ENCODE data around the gene S1PR4. TPM values are rescaled to one million over a fixed set of nuclear protein-coding genes. Genes with fewer than 3 reads are reported as not detected.
A peak's percentile ranks its signal among the peaks of the same experiment; 100 is the strongest.

The S1PR4 gene
- total RNA-seq, 1 donor from 2014 or later, result not detected

DNA sequence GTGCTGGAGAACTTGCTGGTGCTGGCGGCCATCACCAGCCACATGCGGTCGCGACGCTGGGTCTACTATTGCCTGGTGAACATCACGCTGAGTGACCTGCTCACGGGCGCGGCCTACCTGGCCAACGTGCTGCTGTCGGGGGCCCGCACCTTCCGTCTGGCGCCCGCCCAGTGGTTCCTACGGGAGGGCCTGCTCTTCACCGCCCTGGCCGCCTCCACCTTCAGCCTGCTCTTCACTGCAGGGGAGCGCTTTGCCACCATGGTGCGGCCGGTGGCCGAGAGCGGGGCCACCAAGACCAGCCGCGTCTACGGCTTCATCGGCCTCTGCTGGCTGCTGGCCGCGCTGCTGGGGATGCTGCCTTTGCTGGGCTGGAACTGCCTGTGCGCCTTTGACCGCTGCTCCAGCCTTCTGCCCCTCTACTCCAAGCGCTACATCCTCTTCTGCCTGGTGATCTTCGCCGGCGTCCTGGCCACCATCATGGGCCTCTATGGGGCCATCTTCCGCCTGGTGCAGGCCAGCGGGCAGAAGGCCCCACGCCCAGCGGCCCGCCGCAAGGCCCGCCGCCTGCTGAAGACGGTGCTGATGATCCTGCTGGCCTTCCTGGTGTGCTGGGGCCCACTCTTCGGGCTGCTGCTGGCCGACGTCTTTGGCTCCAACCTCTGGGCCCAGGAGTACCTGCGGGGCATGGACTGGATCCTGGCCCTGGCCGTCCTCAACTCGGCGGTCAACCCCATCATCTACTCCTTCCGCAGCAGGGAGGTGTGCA lies 587 bp downstream of the S1PR4 start:
- H3K4me3 Mint-ChIP-seq, result no peak overlapping the region
- DNase-seq (ENCODE audit: extremely low spot score, unreplicated experiment), result no peak
- H3K27me3 Mint-ChIP-seq, result no peaks in the 10 kb centered on the region
- TF ChIP-seq, protein P1, sequence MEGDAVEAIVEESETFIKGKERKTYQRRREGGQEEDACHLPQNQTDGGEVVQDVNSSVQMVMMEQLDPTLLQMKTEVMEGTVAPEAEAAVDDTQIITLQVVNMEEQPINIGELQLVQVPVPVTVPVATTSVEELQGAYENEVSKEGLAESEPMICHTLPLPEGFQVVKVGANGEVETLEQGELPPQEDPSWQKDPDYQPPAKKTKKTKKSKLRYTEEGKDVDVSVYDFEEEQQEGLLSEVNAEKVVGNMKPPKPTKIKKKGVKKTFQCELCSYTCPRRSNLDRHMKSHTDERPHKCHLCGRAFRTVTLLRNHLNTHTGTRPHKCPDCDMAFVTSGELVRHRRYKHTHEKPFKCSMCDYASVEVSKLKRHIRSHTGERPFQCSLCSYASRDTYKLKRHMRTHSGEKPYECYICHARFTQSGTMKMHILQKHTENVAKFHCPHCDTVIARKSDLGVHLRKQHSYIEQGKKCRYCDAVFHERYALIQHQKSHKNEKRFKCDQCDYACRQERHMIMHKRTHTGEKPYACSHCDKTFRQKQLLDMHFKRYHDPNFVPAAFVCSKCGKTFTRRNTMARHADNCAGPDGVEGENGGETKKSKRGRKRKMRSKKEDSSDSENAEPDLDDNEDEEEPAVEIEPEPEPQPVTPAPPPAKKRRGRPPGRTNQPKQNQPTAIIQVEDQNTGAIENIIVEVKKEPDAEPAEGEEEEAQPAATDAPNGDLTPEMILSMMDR (conservative IDR thresholded peaks at IDR 0.05), result no peak
- H3K9me3 Mint-ChIP-seq, result no peaks in the 10 kb centered on the region
- no peak overlapping the region for H3K27ac Mint-ChIP-seq
- no peaks in the 10 kb centered on the region for H3K36me3 Mint-ChIP-seq
- no peaks in the 10 kb centered on the region for H3K4me1 Mint-ChIP-seq (ENCODE audit: unreplicated experiment)

DNA sequence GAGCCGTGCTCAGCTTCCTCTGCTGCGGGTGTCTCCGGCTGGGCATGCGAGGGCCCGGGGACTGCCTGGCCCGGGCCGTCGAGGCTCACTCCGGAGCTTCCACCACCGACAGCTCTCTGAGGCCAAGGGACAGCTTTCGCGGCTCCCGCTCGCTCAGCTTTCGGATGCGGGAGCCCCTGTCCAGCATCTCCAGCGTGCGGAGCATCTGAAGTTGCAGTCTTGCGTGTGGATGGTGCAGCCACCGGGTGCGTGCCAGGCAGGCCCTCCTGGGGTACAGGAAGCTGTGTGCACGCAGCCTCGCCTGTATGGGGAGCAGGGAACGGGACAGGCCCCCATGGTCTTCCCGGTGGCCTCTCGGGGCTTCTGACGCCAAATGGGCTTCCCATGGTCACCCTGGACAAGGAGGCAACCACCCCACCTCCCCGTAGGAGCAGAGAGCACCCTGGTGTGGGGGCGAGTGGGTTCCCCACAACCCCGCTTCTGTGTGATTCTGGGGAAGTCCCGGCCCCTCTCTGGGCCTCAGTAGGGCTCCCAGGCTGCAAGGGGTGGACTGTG lies 1.2 kb downstream of the S1PR4 start:
- Mint-ChIP-seq H3K9me3 (no peaks in the 10 kb centered on the region), H3K4me1 (ENCODE audit: unreplicated experiment) (no peaks in the 10 kb centered on the region), H3K4me3 (no peak overlapping the region), H3K36me3 (no peaks in the 10 kb centered on the region), H3K27ac (no peak overlapping the region), H3K27me3 (no peaks in the 10 kb centered on the region)
- DNase-seq (ENCODE audit: extremely low spot score, unreplicated experiment), result peak; percentile 69
- TF ChIP-seq, protein P1 (conservative IDR thresholded peaks at IDR 0.05), result no peak

DNA sequence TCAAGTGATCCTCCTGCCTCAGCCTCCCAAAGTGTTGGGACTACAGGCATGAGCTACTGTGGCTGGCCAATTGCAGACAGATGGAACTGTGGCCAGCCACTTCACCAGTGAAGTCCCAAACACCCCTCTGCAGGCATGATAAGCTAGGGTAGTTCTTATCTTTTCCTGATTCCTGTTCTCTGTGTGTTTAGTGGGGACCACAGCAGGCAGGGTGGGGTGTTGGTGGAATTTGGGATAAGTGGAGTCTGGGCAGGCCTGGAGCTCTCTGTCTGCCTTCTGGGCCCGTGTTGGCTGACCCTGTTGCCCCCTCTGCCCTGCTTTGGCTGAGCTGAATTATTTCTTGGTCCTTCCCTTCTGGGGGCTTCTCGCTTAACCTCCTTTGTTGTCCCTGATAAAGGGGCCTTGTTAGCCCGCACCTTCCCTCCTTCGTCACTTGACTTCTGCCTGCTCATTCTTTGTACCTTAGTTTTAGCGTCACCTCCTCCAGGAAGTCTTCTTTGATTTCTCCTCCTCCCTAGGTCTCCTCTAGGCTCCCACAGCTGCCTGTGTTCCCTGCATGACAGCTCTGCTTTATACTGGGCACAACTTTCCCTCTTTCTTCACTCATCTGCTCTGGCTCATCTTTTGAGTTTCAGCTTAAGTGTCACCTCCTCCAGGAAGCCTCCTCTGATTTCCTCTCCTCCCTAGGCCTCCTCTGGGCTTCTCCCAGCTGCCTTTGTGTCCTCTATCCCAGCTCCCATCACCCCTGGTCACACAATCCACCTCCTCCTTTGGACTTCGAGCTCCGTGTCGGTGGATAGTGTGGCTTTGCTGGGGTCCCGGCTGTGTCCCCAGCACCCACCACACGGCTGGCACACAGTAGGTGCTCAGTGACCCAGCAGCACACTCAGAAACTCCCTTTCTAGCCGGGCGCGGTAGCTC lies 5.4 kb downstream of the S1PR4 start:
- no peak overlapping the region for H3K27ac Mint-ChIP-seq
- no peaks in the 10 kb centered on the region for H3K36me3 Mint-ChIP-seq
- TF ChIP-seq, protein P1 (conservative IDR thresholded peaks at IDR 0.05), result no peak
- peaks cover 8% of the 10 kb centered on the region for H3K4me1 Mint-ChIP-seq (ENCODE audit: unreplicated experiment)
- H3K4me3 Mint-ChIP-seq, result peak overlapping the region; percentile 99
- H3K9me3 Mint-ChIP-seq, result no peaks in the 10 kb centered on the region
- no peak for DNase-seq (ENCODE audit: extremely low spot score, unreplicated experiment)
- no peaks in the 10 kb centered on the region for H3K27me3 Mint-ChIP-seq

DNA sequence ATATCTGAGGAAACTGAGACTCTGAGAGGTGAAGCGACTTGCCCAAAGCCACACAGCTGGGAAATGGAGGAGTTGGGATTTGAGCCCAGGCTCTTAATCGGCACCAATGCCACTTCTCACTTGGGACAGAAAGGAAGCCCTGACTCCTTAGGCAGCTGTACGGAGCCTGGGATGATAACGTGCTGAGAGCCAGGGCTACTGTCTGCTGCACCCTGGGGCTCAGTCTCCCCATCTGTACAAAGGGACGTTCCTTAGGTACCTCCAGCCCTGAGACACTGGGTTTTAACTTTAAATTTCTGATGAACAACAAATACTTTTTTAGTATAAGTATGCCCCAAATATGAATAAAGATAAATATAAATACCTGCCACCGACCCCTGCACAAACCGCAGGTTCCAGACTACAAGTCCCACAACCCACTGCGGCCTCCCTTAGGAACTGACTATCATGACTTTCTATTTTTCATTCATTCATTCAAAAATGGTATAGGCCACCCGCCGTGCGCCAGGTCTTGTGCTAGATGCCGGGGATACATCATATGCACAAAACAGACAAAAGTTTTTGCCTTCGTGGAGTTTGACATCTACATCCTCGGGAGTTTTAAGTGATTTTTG lies 6.4 kb downstream of the S1PR4 start:
- TF ChIP-seq, protein P1 (conservative IDR thresholded peaks at IDR 0.05), result no peak
- DNase-seq (ENCODE audit: extremely low spot score, unreplicated experiment), result no peak
- Mint-ChIP-seq H3K4me3 (peak overlapping the region; percentile 99), H3K36me3 (no peaks in the 10 kb centered on the region), H3K27ac (peak overlapping the region; percentile 99), H3K4me1 (ENCODE audit: unreplicated experiment) (peaks cover 8% of the 10 kb centered on the region), H3K27me3 (no peaks in the 10 kb centered on the region), H3K9me3 (no peaks in the 10 kb centered on the region)

DNA sequence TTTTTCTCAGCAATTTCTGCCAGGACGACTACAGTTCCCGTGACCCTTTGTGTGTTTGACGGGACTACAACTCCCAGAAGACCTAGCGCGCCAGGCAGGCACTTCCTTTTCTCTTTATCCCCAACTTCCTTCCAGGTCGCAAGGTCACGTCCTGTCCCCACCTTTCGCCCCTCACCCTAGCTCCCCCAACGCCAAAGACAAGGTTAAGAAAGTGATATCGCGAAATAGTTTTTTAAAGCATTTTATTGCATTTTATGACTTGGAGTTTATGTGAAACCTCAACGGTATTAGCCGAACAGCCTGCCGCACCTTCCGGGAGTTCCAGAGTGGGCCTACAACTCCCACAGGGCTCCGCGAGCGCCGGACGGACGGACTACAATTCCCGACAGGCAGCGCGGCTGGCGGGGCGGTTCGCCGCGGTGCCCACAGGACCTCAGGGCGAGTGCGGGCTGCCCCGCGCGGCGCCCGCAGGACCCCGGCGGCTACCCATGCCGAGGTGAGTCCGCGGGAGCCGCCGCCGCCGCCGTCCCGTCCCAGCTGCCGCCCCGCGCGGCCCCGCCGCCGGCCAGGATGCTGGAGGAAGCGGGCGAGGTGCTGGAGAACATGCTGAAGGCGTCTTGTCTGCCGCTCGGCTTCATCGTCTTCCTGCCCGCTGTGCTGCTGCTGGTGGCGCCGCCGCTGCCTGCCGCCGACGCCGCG lies 7.0 kb downstream of the S1PR4 start, which contains the start of gene NCLN:
NCLN (plus strand) TSS at position 470 of the 699 bp plus-strand sequence; CDS start at position 571, 101 bp downstream.
- H3K4me1 Mint-ChIP-seq (ENCODE audit: unreplicated experiment), result peaks cover 8% of the 10 kb centered on the region
- peak within 1 kb of the TSS; percentile 99 for H3K27ac Mint-ChIP-seq
- DNase-seq (ENCODE audit: extremely low spot score, unreplicated experiment), result peak; percentile 96
- peak within 1 kb of the TSS; percentile 99 for H3K4me3 Mint-ChIP-seq
- no peaks in the 10 kb centered on the region for H3K9me3 Mint-ChIP-seq
- no peaks in the 10 kb centered on the region for H3K27me3 Mint-ChIP-seq
- H3K36me3 Mint-ChIP-seq, result no peaks in the 10 kb centered on the region
- TF ChIP-seq, protein P1 (conservative IDR thresholded peaks at IDR 0.05), result no peak

All from type B pancreatic cell (in vitro differentiated cells).